ENCODE data around the gene UST. TPM values are rescaled to one million over a fixed set of nuclear protein-coding genes. Genes with fewer than 3 reads are reported as not detected.

Gene UST
- total RNA-seq, 4 donors from 2014 or later: 2.3 to 8.4 (median 2.8) TPM

- in situ Hi-C loops (cut with MboI; ENCODE audit: low sequenced_read_pairs in 4 of 4): no loop called here
- no peaks in the 10 kb centered on the region for H3K27me3 ChIP-seq
- ATAC-seq: no peak
- intact Hi-C loops (cut with DNase I; ENCODE audit: low total_unique reads): no loop called here
- H3K4me3 ChIP-seq: no peak overlapping the region
- H3K9me3 ChIP-seq: no peaks in the 10 kb centered on the region
- TF ChIP-seq CTCF (IDR thresholded peaks at IDR 0.05 in 4 of 5, conservative IDR thresholded peaks at IDR 0.05 in 1 of 5) (no peak), POLR2A (IDR thresholded peaks at IDR 0.05) (no peak)
- H3K27ac ChIP-seq: no peak overlapping the region
- H3K4me1 ChIP-seq: no peaks in the 10 kb centered on the region
- DNase-seq: no peak
- H3K36me3 ChIP-seq: no peaks in the 10 kb centered on the region
These were observed 44.0 kb downstream of the UST start for GRCh38 chr6:148790817-148791216.

GRCh38 chr6:148791372-148791771 lies 44.5 kb downstream of the UST start:
- in situ Hi-C loops (cut with MboI; ENCODE audit: low sequenced_read_pairs in 4 of 4): no loop called here
- no peaks in the 10 kb centered on the region for H3K27me3 ChIP-seq
- no peaks in the 10 kb centered on the region for H3K4me1 ChIP-seq
- H3K36me3 ChIP-seq: no peaks in the 10 kb centered on the region
- DNase-seq (no peak), ATAC-seq (no peak)
- H3K9me3 ChIP-seq: no peaks in the 10 kb centered on the region
- H3K27ac ChIP-seq: no peak overlapping the region
- TF ChIP-seq POLR2A (IDR thresholded peaks at IDR 0.05) (no peak), CTCF (IDR thresholded peaks at IDR 0.05 in 4 of 5, conservative IDR thresholded peaks at IDR 0.05 in 1 of 5) (no peak)
- intact Hi-C loops (cut with DNase I; ENCODE audit: low total_unique reads): no loop called here
- H3K4me3 ChIP-seq: no peak overlapping the region

GRCh38 chr6:148793721-148794120 lies 46.9 kb downstream of the UST start:
- in situ Hi-C loops (cut with MboI; ENCODE audit: low sequenced_read_pairs in 4 of 4): no loop called here

GRCh38 chr6:148794797-148795196 lies 48.0 kb downstream of the UST start:
- Histone ChIP-seq H3K4me1 (no peaks in the 10 kb centered on the region), H3K27ac (no peak overlapping the region), H3K4me3 (no peak overlapping the region), H3K36me3 (no peaks in the 10 kb centered on the region), H3K9me3 (no peaks in the 10 kb centered on the region), H3K27me3 (no peaks in the 10 kb centered on the region)
- DNase-seq: no peak
- TF ChIP-seq POLR2A (IDR thresholded peaks at IDR 0.05): no peak
- no peak for TF ChIP-seq CTCF (IDR thresholded peaks at IDR 0.05 in 4 of 5, conservative IDR thresholded peaks at IDR 0.05 in 1 of 5)
- no peak for ATAC-seq
- in situ Hi-C loops (cut with MboI; ENCODE audit: low sequenced_read_pairs in 4 of 4) (no loop called here), intact Hi-C loops (cut with DNase I; ENCODE audit: low total_unique reads) (no loop called here)

More at GRCh38 chr6:148793721-148794120, 46.9 kb downstream of the UST start:
- Histone ChIP-seq H3K27me3 (no peaks in the 10 kb centered on the region), H3K9me3 (no peaks in the 10 kb centered on the region), H3K4me1 (no peaks in the 10 kb centered on the region), H3K27ac (no peak overlapping the region), H3K4me3 (no peak overlapping the region), H3K36me3 (no peaks in the 10 kb centered on the region)
- intact Hi-C loops (cut with DNase I; ENCODE audit: low total_unique reads): no loop called here
- DNase-seq (no peak), ATAC-seq (no peak)
- TF ChIP-seq POLR2A (IDR thresholded peaks at IDR 0.05): no peak
- TF ChIP-seq CTCF (IDR thresholded peaks at IDR 0.05 in 4 of 5, conservative IDR thresholded peaks at IDR 0.05 in 1 of 5): no peak

GRCh38 chr6:148795563-148795962 lies 48.7 kb downstream of the UST start:
- no peaks in the 10 kb centered on the region for H3K9me3 ChIP-seq
- no peaks in the 10 kb centered on the region for H3K36me3 ChIP-seq
- ATAC-seq: no peak
- no peak overlapping the region for H3K27ac ChIP-seq
- H3K27me3 ChIP-seq: no peaks in the 10 kb centered on the region
- H3K4me3 ChIP-seq: no peak overlapping the region
- H3K4me1 ChIP-seq: no peaks in the 10 kb centered on the region
- no peak for DNase-seq
- intact Hi-C loops (cut with DNase I; ENCODE audit: low total_unique reads) (no loop called here), in situ Hi-C loops (cut with MboI; ENCODE audit: low sequenced_read_pairs in 4 of 4) (no loop called here)
- TF ChIP-seq CTCF (IDR thresholded peaks at IDR 0.05 in 4 of 5, conservative IDR thresholded peaks at IDR 0.05 in 1 of 5): no peak

All from gastrocnemius medialis (tissue), 4 donors.